Cardiac muscle cell (in vitro differentiated cells and primary cell): ENCODE results near the gene CFAP77. TPM values are rescaled to one million over a fixed set of nuclear protein-coding genes. Genes with fewer than 3 reads are reported as not detected.

Experiments
- DNase-seq, 2 donors: peaks; one replicate each; pipeline versions ENCODE4 v3.0.0 to v3.0.0-alpha.2; 2010 to 2017; ENCODE audit warnings: low read depth in 1 of 2, low spot score in 1 of 2
- H3K27ac ChIP-seq: fragments of 200-600 bp; sonication (generic); 2 replicates; pipeline ENCODE4 v1.5.1; 2016
- H3K27me3 ChIP-seq: fragments of 200-600 bp; sonication (generic); 2 replicates; pipeline ENCODE4 v1.6.0; 2016; ENCODE audit warnings: control low read depth
- H3K36me3 ChIP-seq: fragments of 200-600 bp; sonication (generic); 2 replicates; pipeline ENCODE4 v1.5.1; 2016; ENCODE audit warnings: control low read depth
- H3K4me1 ChIP-seq: fragments of 200-600 bp; sonication (generic); 2 replicates; pipeline ENCODE4 v1.8.1; 2017; ENCODE audit warnings: low read depth, mild to moderate bottlenecking, mixed run types
- H3K4me3 ChIP-seq: fragments of 200-600 bp; sonication (generic); 2 replicates; pipeline ENCODE4 v1.5.1; 2016; ENCODE audit warnings: mild to moderate bottlenecking
- H3K9me3 ChIP-seq: fragments of 200-600 bp; sonication (generic); 2 replicates; pipeline ENCODE4 v1.5.1; 2017; ENCODE audit warnings: low read depth, mild to moderate bottlenecking, control low read depth
- CTCF ChIP-seq: IDR thresholded peaks from 2 replicates; pipeline ENCODE4 v1.5.1; 2012; ENCODE audit warnings: low read depth, mild to moderate bottlenecking, low read length
- polyA plus RNA-seq: library from polyadenylated mRNA; unstranded; fragments of >200 nt; fragmentation: Nextera tagmentation; extraction: Ambion mirVana; gene quantifications from 2 replicates; pipeline ENCODE4 v1.2.1, GENCODE V29; 2016
- total RNA-seq: library from RNA; depleted of rRNA; stranded (reverse); fragments of >200 nt; gene quantifications from 2 replicates; pipeline ENCODE4 v1.2.3, GENCODE V29; 2016

The CFAP77 gene
- total and polyA plus RNA-seq, 2 experiments from 2014 or later = 0.46 to 1.5 TPM

- DNase-seq = no peak
- Histone ChIP-seq H3K9me3 (no peaks in the 10 kb centered on the region), H3K27me3 (no peaks in the 10 kb centered on the region), H3K4me3 (no peak overlapping the region), H3K4me1 (no peaks in the 10 kb centered on the region), H3K36me3 (no peaks in the 10 kb centered on the region), H3K27ac (no peak overlapping the region)
- TF ChIP-seq CTCF = no peak
Measured at GRCh38 chr9:132426639-132427414, 16.8 kb downstream of the CFAP77 start.

- Histone ChIP-seq H3K36me3 (no peaks in the 10 kb centered on the region), H3K27me3 (no peaks in the 10 kb centered on the region), H3K4me1 (no peaks in the 10 kb centered on the region), H3K9me3 (no peaks in the 10 kb centered on the region), H3K27ac (no peak overlapping the region), H3K4me3 (no peak overlapping the region)
- TF ChIP-seq CTCF = no peak
- no peak for DNase-seq
Measured at GRCh38 chr9:132430998-132431397, 21.0 kb downstream of the CFAP77 start.

DNA sequence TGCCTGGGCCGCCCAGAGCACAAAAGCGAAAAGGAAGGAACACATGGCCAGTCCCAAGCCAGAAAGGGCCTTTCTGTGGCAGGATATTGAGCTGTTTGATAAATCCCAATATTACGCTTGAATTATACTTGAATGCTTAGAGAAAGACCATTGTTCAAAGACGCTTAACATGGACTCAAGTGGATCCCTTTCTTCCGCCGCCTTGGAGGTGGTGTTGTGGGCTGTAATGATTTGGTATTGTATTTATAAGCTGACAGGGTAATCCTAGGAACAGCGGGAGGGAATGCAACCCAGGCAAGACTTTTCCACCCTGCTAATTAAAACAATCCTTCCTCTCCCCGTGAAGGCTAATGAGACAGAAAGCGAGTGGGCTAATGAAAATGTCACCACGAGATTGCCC lies 24.9 kb downstream of the CFAP77 start:
- Histone ChIP-seq H3K4me1 (no peaks in the 10 kb centered on the region), H3K9me3 (no peaks in the 10 kb centered on the region), H3K36me3 (no peaks in the 10 kb centered on the region), H3K4me3 (no peak overlapping the region), H3K27me3 (no peaks in the 10 kb centered on the region), H3K27ac (no peak overlapping the region)
- TF ChIP-seq CTCF = no peak
- no peak for DNase-seq

DNA sequence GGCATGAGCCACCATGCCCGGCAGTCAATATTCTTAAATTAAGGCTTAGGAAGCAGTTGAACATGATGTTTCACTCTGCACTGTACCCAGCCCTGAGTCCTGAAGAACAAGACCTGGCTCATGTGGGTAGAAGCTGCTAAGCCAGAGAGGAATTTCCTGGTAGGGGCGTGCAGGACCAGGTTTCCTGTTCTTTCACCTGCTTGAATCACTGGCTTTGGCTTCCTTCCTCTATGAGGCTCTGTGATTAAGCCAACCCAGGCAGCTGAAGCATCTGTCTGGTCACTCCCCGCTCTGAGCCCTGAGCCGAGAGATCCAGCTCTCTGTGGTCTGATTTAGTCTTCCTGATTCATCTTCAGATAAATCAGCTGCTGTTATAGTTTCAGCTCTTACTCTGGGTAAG lies 29.1 kb downstream of the CFAP77 start:
- no peak overlapping the region for H3K4me3 ChIP-seq
- no peak for DNase-seq
- H3K27ac ChIP-seq = no peak overlapping the region

DNA sequence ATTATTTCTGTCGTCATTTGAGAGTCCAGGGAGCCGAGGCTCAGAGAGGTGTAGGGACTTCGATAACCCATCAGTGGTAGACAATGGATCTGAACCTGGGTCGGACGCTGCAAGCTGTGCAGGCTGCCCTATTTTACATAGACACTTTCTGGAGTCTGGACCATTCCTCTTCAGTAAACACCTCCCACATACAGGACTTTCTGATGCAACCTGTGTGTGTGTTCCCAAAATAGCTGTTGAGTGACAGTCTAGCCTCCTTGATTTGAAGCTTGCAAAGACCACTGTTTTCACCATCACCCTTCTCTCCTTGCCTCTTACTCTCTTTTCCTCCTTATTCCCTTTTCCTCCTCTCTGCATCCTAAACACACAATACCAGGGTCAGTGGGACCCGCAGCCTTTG lies 30.7 kb downstream of the CFAP77 start:
- TF ChIP-seq CTCF = no peak

More for the DNA sequence above, 29.1 kb downstream of the CFAP77 start:
- Histone ChIP-seq H3K27me3 (no peaks in the 10 kb centered on the region), H3K36me3 (no peaks in the 10 kb centered on the region), H3K4me1 (peaks cover 3% of the 10 kb centered on the region), H3K9me3 (no peaks in the 10 kb centered on the region)
- TF ChIP-seq CTCF = no peak

More for the DNA sequence above, 30.7 kb downstream of the CFAP77 start:
- Histone ChIP-seq H3K9me3 (no peaks in the 10 kb centered on the region), H3K4me3 (no peak overlapping the region), H3K27me3 (no peaks in the 10 kb centered on the region), H3K36me3 (no peaks in the 10 kb centered on the region), H3K4me1 (peaks cover 3% of the 10 kb centered on the region), H3K27ac (no peak overlapping the region)
- DNase-seq = no peak
